Esophagus mucosa (tissue), 1 donor: ENCODE data around the gene FAF2. TPM values are rescaled to one million over a fixed set of nuclear protein-coding genes. Genes with fewer than 3 reads are reported as not detected.
"Not testable (repeated sequence)": the region's sequence is repeated elsewhere in the genome, so short reads cannot be mapped to it uniquely, and the experiment has no call there.

Experiments
- ATAC-seq: fragments of 200-7000 bp; cut with Tn5 transposase; one replicate; pipeline ENCODE4 v1.9.1; 2020
- total RNA-seq: library from RNA; stranded (reverse); gene quantifications from one replicate; pipeline ENCODE4 v1.2.4, GENCODE V29; 2023
- donor health status: DM: yes; HTN: yes; CAD: no.

The FAF2 gene
- total RNA-seq, 1 donor from 2014 or later: 24.2 TPM

- ATAC-seq: no peak
Observed at GRCh38 chr5:176458904-176459561, 10.8 kb downstream of the FAF2 start.

- no peak for ATAC-seq
Observed at GRCh38 chr5:176461349-176461748, 13.2 kb downstream of the FAF2 start.

DNA sequence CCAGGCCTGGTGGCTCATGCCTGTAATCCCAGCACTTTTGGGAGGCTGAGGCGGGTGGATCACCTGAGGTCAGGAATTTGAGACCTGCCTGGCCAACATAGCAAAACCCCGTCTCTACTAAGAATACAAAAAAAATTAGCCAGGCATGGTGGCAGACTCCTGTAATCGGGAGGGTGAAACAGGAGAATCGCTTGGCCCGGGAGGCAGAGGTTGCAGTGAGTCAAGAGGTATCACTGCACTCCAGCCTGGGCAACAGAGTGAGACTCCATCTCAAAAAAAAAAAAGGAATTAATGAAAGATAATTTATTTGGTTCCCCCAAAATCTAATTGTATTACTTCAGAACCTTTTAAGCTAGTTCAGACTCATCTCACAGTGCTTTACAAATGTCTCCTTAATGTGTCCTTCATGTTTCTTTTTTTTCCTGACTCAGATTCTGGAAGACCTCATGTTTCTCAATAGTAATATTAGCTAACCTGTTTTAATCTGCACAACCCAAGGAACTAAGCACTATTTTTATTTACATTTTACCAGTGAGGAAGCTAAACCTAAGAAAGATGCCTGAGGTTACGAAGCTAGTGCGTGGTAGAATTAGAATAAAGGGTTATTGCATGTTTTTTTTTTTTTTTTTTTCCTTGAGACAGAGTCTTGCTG is 15.1 kb downstream of the FAF2 start:
- ATAC-seq: no peak

GRCh38 chr5:176466245-176466871 is 18.2 kb downstream of the FAF2 start:
- no peak for ATAC-seq

DNA sequence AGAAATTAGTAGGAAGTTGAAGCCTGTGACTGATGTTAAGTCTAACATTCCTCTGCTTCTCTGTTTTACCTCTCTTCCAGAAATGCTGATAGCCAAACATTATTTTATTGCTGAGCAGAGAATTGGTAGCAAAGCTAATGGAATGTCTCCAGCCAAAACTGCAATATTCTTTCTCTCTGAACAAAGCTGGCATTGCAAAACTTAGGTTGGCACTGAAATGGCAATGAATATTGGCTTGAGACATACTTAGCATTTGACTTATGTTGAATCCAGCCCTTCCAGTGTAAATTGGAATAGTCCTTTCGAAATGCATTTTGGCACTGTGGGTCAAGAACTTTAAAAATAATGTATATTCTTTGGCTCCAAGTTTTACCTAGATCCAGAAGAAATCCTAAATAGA is 21.1 kb downstream of the FAF2 start:
- no peak for ATAC-seq

DNA sequence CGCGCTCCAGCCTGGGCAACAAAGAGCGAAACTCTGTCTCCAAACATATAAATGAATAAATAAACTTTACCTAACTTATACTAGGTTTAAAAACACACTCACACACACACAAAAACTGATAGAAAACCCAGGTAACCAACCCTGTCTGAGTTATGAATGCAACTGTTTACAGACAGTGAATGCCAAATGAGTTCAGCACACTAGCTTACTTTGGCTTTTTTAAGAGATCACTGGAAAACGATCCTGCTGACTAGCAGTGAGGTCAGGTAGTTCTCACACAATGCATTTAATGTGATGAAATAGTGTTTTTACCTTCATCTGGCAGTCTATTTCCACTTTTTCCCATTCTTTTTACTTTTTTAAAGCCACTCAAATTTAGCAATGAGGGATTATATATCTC is 22.4 kb downstream of the FAF2 start:
- ATAC-seq: no peak

- no peak for ATAC-seq
Observed at GRCh38 chr5:176471098-176471497, 22.9 kb downstream of the FAF2 start.

DNA sequence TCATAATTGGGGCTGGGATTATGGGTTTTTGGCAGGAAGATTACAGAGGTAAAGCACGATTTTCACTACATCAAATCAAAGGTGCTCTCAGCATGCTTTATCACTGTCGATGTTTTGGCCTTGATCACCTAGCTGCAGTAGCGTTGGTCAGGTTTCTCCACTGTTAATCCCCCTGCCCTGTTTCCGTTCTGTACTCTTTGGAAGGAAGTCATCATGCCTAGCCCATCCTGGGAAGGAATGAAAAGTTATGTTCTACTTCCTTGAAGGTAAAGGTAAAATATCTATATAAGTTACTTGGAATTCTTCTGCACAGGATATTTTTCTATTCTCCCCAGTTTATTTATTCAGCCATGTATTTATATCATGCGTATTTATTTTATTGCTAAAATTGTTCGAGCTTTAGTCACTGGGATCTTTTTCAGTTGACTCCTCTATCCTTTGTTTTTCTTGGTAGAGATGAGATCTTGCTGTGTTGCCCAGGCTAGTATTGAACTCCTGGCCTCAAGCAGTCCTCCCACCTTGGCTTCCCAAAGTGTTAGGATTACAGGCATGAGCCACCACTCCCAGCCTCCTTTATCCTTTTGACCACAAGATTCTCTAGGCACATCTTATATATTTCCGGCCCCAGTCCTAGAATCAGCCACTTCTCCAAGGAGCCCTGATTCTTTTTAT is 25.3 kb downstream of the FAF2 start:
- ATAC-seq: no peak

GRCh38 chr5:176474476-176474875 is 26.3 kb downstream of the FAF2 start:
- no peak for ATAC-seq

- peak; percentile 11 for ATAC-seq
Observed at GRCh38 chr5:176481711-176482110, 33.5 kb downstream of the FAF2 start.

- no peak for ATAC-seq
Observed at GRCh38 chr5:176485176-176485575, 37.0 kb downstream of the FAF2 start.

GRCh38 chr5:176486189-176486757 is 38.1 kb downstream of the FAF2 start:
- ATAC-seq: no peak

GRCh38 chr5:176487160-176487559 is 39.0 kb downstream of the FAF2 start:
- ATAC-seq: not testable (repeated sequence)

GRCh38 chr5:176489077-176489476 is 40.9 kb downstream of the FAF2 start:
- peak; percentile 79 for ATAC-seq

DNA sequence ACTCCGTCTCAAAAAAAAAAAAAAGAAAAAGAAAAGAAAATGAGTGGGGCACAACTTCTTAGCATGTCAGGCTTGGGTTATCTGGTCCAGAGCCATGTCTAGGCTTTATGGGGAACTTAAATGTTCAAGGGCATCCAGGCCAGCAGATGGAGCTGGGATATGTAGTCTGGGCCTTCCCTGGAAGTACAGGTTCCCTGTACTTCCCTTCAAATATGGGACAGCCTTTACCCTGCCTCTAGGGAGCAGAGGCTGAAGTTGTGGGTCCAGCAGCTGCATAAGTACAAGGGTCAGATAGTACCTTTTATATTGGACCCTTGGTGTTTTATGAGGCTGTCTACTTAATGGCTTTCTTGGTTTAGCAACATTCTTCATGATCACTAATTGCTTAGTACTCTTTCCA is 42.1 kb downstream of the FAF2 start:
- ATAC-seq: no peak

GRCh38 chr5:176491101-176491502 is 42.9 kb downstream of the FAF2 start:
- ATAC-seq: no peak

GRCh38 chr5:176491901-176492300 is 43.7 kb downstream of the FAF2 start:
- no peak for ATAC-seq

- peak; percentile 71 for ATAC-seq
Observed at GRCh38 chr5:176492431-176492830, 44.2 kb downstream of the FAF2 start.

DNA sequence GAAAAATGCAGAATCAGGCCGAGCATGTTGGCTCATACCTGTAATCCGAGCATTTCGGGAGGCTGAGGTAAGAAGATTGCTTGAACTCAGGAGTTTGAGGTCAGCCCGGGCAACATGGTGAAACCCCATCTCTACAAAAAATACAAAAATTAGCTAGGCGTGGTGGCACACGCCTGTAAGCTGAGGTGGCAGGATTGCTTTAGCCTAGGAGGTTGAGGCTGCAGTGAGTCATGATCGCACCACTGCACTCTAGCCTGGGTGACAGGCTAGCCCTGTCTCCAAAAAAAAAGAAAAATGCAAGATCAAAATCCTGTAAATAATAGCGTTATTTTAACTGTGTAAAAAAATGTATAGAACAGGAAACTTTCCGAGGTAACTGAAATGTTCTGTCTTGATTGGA is 49.7 kb downstream of the FAF2 start:
- peak; percentile 92 for ATAC-seq

DNA sequence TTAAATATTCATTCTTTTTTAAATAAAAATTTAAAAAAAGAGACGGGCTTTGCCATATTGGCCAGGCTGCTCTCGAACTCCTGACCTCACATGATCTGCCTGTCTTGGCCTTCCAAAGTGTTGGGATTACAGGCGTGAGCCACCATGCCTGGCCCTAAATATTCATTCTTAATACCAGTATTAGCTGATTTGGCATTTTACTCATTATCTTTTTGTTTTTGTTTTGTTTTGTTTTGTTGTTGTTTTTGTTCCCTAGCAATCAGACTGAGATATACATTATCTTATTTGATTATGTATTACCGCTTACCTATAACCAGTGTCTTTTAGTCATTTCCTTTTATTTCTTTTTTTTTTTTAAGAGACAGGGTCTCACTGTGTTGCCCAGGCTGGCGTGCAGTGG is 51.1 kb downstream of the FAF2 start:
- no peak for ATAC-seq

DNA sequence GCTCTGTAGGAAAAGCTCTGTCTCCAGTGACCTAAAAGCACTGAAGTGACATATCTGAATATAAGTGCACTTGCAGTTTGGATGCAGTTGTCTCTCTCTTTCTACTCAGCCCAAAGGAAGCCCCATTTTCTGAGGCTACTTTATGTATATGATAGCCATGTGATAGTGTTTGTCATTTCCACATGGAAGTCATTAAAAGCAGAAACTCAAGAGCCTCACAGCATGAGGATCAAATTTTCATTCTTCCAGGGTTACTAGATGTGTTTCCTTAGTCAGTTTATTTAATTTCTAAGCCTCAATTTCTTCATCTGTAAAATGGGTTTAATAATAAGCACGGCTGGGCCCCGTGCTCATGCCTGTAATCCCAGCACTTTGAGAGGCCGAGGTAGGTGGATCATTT is 52.3 kb downstream of the FAF2 start:
- no peak for ATAC-seq

GRCh38 chr5:176501333-176501732 is 53.1 kb downstream of the FAF2 start:
- ATAC-seq: peak; percentile 56

- ATAC-seq: no peak
Observed at GRCh38 chr5:176503496-176503895, 55.3 kb downstream of the FAF2 start.
